Adrenal gland (tissue), 12 donors: ENCODE results near the gene VCP. TPM values are rescaled to one million over a fixed set of nuclear protein-coding genes. Genes with fewer than 3 reads are reported as not detected.

Experiments
- DNase-seq, 7 donors: peaks; one replicate each; pipeline ENCODE4 v3.0.0-alpha.2; 2019 to 2020
- H3K27ac ChIP-seq, 5 donors: fragments of 200-600 bp; sonication (generic) in 4 of 5; 1 replicate in 3 of 5; 2 replicates in 2 of 5; pipeline versions ENCODE4 v1.5.1 to v1.8.0; 2016 to 2020; ENCODE audit warnings: mild to moderate bottlenecking in 1 of 5
- H3K27me3 ChIP-seq: fragments of 200-600 bp; 2 replicates; pipeline ENCODE4 v1.8.0; 2021
- H3K36me3 ChIP-seq, 2 donors: fragments of 200-600 bp; replicated peaks in 1 of 2; 1 replicate in 1 of 2; 2 replicates in 1 of 2; pipeline versions ENCODE4 v1.5.1 to v1.8.0; 2018 to 2022
- H3K4me1 ChIP-seq, 2 donors: fragments of 200-600 bp; replicated peaks in 1 of 2; 1 replicate in 1 of 2; 2 replicates in 1 of 2; pipeline versions ENCODE4 v1.5.1 to v1.8.0; 2018 to 2021
- H3K4me3 ChIP-seq, 4 donors: fragments of 200-600 bp; sonication (generic) in 3 of 4; one replicate each; pipeline ENCODE4 v1.5.1; 2016 to 2018
- H3K9me3 ChIP-seq, 3 donors: fragments of 200-600 bp; sonication (generic) in 1 of 3; replicated peaks in 1 of 3; 1 replicate in 2 of 3; 2 replicates in 1 of 3; pipeline versions ENCODE4 v1.5.1 to v1.8.0; 2016 to 2021
- CTCF ChIP-seq, 6 experiments: fragments of 450-650 bp in 4 of 6; fragments of 200-600 bp in 2 of 6; sonication (generic) in 1 of 6; IDR thresholded peaks; 1 replicate in 5 of 6; 2 replicates in 1 of 6; pipeline versions ENCODE4 v1.5.1 to v1.8.0; 2016 to 2021; ENCODE audit warnings: antibody characterized with exemption in 6 of 6, mild to moderate bottlenecking in 2 of 6, moderate library complexity in 1 of 6
- POLR2A ChIP-seq, 2 donors: fragments of 450-650 bp; IDR thresholded peaks; one replicate each; pipeline ENCODE4 v1.6.1; 2017; ENCODE audit warnings: antibody characterized with exemption in 2 of 2, mild to moderate bottlenecking in 2 of 2, moderate library complexity in 1 of 2
- WGBS, 4 donors: extraction: QIAGEN DNeasy Blood & Tissue Kit in 2 of 4; methylation state at CpG; one replicate each; pipeline versions ENCODE4 v1.1.5 to v1.1.7; 2013 to 2017; 5-methylcytosine and 5-hydroxymethylcytosine counted together
- intact Hi-C, 2 donors: fragments of 100-400 bp; cut with DNase I; formaldehyde crosslinking; loops; one replicate each; pipeline versions ENCODE4 v1.14.1 to v1.15.0; 2022 to 2023
- polyA plus RNA-seq, 3 donors: library from polyadenylated mRNA; stranded (reverse); fragments of 200-250 nt in 2 of 3; fragments of 350-450 nt in 1 of 3; fragmentation: Illumina TruSeq in 1 of 3; extraction: RNeasy Lipid Tissue Mini Kit (QIAGEN cat#74804) in 1 of 3; gene quantifications; one replicate each; pipeline ENCODE4 v1.2.3, GENCODE V29; 2013 to 2014
- total RNA-seq, 9 donors: library from RNA; depleted of rRNA in 4 of 9; stranded (reverse); fragments of >200 nt in 4 of 9; fragments of 120-200 nt in 1 of 9; fragmentation: NEBNext Ultra II Directional in 1 of 9; extraction: Animal tissue kit (Norgen Biotek cat#: 25700) in 1 of 9; gene quantifications; one replicate each; pipeline versions ENCODE4 v1.1.0 to v1.2.4, GENCODE V29; 2013 to 2023
- donor health status: healthy with polysubstance abuse.
- donor health status: Bipolar disorder and iron deficiency.
- donor health status: DM: yes; HTN: yes; CAD: no.
- donor health status: DM: no; HTN: no; CAD: no.
- donor health status: DM: no; HTN: no; CAD: no.
- donor health status: DM: yes; HTN: yes; CAD: no.

The VCP gene
- total and polyA plus RNA-seq, 12 donors: 65.1 to 555 (median 251) TPM

- intact Hi-C loops: no loop called here
- Histone ChIP-seq H3K4me1 (peaks cover 26 to 39% of the 10 kb centered on the region in 2 donors), H3K9me3 (no peaks in the 10 kb centered on the region), H3K4me3 (no peak overlapping the region), H3K27ac (no peak overlapping the region), H3K36me3 (peaks cover 0 to 44% of the 10 kb centered on the region in 2 donors), H3K27me3 (no peaks in the 10 kb centered on the region)
- DNase-seq: peak in 1 of 7 donors; percentile 21
- TF ChIP-seq POLR2A (IDR thresholded peaks at IDR 0.05): no peak
- no peak for TF ChIP-seq CTCF (IDR thresholded peaks at IDR 0.05)
- WGBS, 4 donors: 56 to 81% (median 63%) methylated on average over 5 to 8 of the region's 8 CpGs
Observed at GRCh38 chr9:35108946-35109575, 36.6 kb upstream of the VCP start.

- intact Hi-C loops: no loop called here
- no peaks in the 10 kb centered on the region for H3K9me3 ChIP-seq
- H3K27me3 ChIP-seq: no peaks in the 10 kb centered on the region
- H3K4me1 ChIP-seq: peaks cover 22 to 36% of the 10 kb centered on the region in 2 donors
- no peak overlapping the region for H3K27ac ChIP-seq
- TF ChIP-seq CTCF (IDR thresholded peaks at IDR 0.05) (no peak), POLR2A (IDR thresholded peaks at IDR 0.05) (no peak)
- WGBS, 4 donors: 87 to 95% (median 93%) methylated on average over 6 of the region's 6 CpGs
- peaks cover 0 to 44% of the 10 kb centered on the region in 2 donors for H3K36me3 ChIP-seq
- H3K4me3 ChIP-seq: no peak overlapping the region
- peak in 2 of 7 donors; percentile 12 to 43 for DNase-seq
Observed at GRCh38 chr9:35108461-35108860, 36.0 kb upstream of the VCP start.

GRCh38 chr9:35107297-35108290 is 35.2 kb upstream of the VCP start:
- peaks cover 0 to 44% of the 10 kb centered on the region in 2 donors for H3K36me3 ChIP-seq
- H3K27me3 ChIP-seq: no peaks in the 10 kb centered on the region
- H3K9me3 ChIP-seq: no peaks in the 10 kb centered on the region
- H3K4me1 ChIP-seq: peaks cover 21 to 33% of the 10 kb centered on the region in 2 donors
- TF ChIP-seq POLR2A (IDR thresholded peaks at IDR 0.05) (no peak), CTCF (IDR thresholded peaks at IDR 0.05) (no peak)
- peak in 2 of 7 donors; percentile 26 to 50 for DNase-seq
- no peak overlapping the region for H3K4me3 ChIP-seq
- intact Hi-C loops: no loop called here
- no peak overlapping the region for H3K27ac ChIP-seq
- 80 to 95% (median 83%) methylated on average over 8 to 18 of the region's 18 CpGs for WGBS, 4 donors

- WGBS, 4 donors: 90 to 96% (median 91%) methylated on average over 5 to 7 of the region's 7 CpGs
- DNase-seq: peak in 1 of 7 donors; percentile 31
- TF ChIP-seq CTCF (IDR thresholded peaks at IDR 0.05): no peak
- Histone ChIP-seq H3K4me1 (peaks cover 19 to 34% of the 10 kb centered on the region in 2 donors), H3K4me3 (no peak overlapping the region), H3K9me3 (no peaks in the 10 kb centered on the region), H3K27me3 (no peaks in the 10 kb centered on the region), H3K36me3 (peaks cover 0 to 44% of the 10 kb centered on the region in 2 donors), H3K27ac (no peak overlapping the region)
- intact Hi-C loops: no loop called here
Observed at GRCh38 chr9:35106343-35106730, 33.9 kb upstream of the VCP start.
